AG04450 (cell line): ENCODE measurements around the gene SMC1B. TPM values are rescaled to one million over a fixed set of nuclear protein-coding genes. Genes with fewer than 3 reads are reported as not detected.
"Not testable (repeated sequence)": the region's sequence is repeated elsewhere in the genome, so short reads cannot be mapped to it uniquely, and the experiment has no call there.

Source experiments
- CTCF ChIA-PET: fragments of 300-600, 350-600 bp; formaldehyde crosslinking; extraction: SDS; loops from one replicate; lab custom pipeline; 2022; ENCODE audit warnings: antibody characterized with exemption, inconsistent platforms; lab: Charles Lee
- POLR2A ChIA-PET: fragments of 350-600 bp; formaldehyde crosslinking; extraction: SDS; loops from one replicate; lab custom pipeline; 2021; ENCODE audit warnings: antibody characterized with exemption, inconsistent platforms; lab: Yijun Ruan, JAX
- DNase-seq: peaks from one replicate; pipeline ENCODE4 v3.0.0-alpha.2; 2011; ENCODE audit warnings: low read depth, low spot score
- H3K27ac ChIP-seq: one replicate; pipeline ENCODE4 v1.5.1; 2012; ENCODE audit warnings: low read depth, low read length, control low read depth
- H3K27me3 ChIP-seq: one replicate; pipeline ENCODE4 v1.6.0; 2012; ENCODE audit warnings: low read length; ENCODE audit not compliant: control insufficient read depth, insufficient read depth
- H3K4me3 ChIP-seq: 2 replicates; pipeline ENCODE4 v1.5.1; 2011; ENCODE audit warnings: mild to moderate bottlenecking, low read depth, low read length, control low read depth
- H3K9me3 ChIP-seq: 2 replicates; pipeline ENCODE4 v1.5.1; 2012; ENCODE audit warnings: low read length; ENCODE audit not compliant: control insufficient read depth, insufficient read depth
- CTCF ChIP-seq: IDR thresholded peaks from 2 replicates; pipeline ENCODE4 v1.5.1; 2011; ENCODE audit warnings: low read depth, low read length, control low read depth, inconsistent platforms
- polyA plus RNA-seq: library from polyadenylated mRNA; depleted of rRNA; stranded (reverse); fragments of >200 nt; gene quantifications from 2 replicates; pipeline ENCODE4 v1.2.3, GENCODE V29; 2011; rRNA removed

SMC1B gene
- polyA plus RNA-seq, 1 experiment, result not detected

GRCh38 chr22:45296628-45297297, 116.6 kb downstream of the SMC1B start:
- no peak overlapping the region for H3K4me3 ChIP-seq
- no peak overlapping the region for H3K27ac ChIP-seq
- DNase-seq, result no peak
- TF ChIP-seq CTCF, result no peak
- ChIA-PET POLR2A (no interaction called here), CTCF (no interaction called here)
- no peaks in the 10 kb centered on the region; the same call in 1 of the 2 replicates for H3K9me3 ChIP-seq
- H3K27me3 ChIP-seq, result peaks cover 6% of the 10 kb centered on the region

- TF ChIP-seq CTCF, result no peak
- ChIA-PET POLR2A (no interaction called here), CTCF (no interaction called here)
- Histone ChIP-seq H3K27ac (no peak overlapping the region), H3K9me3 (no peaks in the 10 kb centered on the region; the same call in 1 of the 2 replicates), H3K27me3 (peaks cover 6% of the 10 kb centered on the region), H3K4me3 (no peak overlapping the region)
- no peak for DNase-seq
These were observed 117.9 kb downstream of the SMC1B start for GRCh38 chr22:45295492-45295891.

GRCh38 chr22:45295004-45295403, 118.4 kb downstream of the SMC1B start:
- H3K27me3 ChIP-seq, H3K9me3 ChIP-seq, POLR2A ChIA-PET, H3K27ac ChIP-seq, CTCF ChIA-PET, H3K4me3 ChIP-seq, DNase-seq: not testable (repeated sequence)

Other genes starting within 250 kb of the SMC1B start
- gene NUP50, start 249.7 kb downstream of the SMC1B start, polyA plus RNA-seq, result 13.9 and 14.2 TPM in 2 replicates
- 49.4 and 58.0 TPM in 2 replicates for gene KIAA0930, start 172.7 kb downstream of the SMC1B start, polyA plus RNA-seq
- not detected in 2 replicates for gene UPK3A, start 128.7 kb downstream of the SMC1B start, polyA plus RNA-seq
- 22.6 and 23.3 TPM in 2 replicates for gene FAM118A, start 103.7 kb downstream of the SMC1B start, polyA plus RNA-seq
- 0.20 and 0.31 TPM in 2 replicates for gene RIBC2, start 94 bp upstream of the SMC1B start, polyA plus RNA-seq
- 241 and 314 TPM in 2 replicates for gene FBLN1, start 89.3 kb upstream of the SMC1B start, polyA plus RNA-seq